ENCODE results near the gene RAB40B. TPM values are rescaled to one million over a fixed set of nuclear protein-coding genes. Genes with fewer than 3 reads are reported as not detected.

RAB40B gene
- total and polyA plus RNA-seq, 8 donors, result 3.4 to 15.8 (median 6.5) TPM

GRCh38 chr17:82705756-82706155 is 7.3 kb upstream of the RAB40B start:
- WGBS, 2 donors, result 82 to 90% methylated on average over 18 of the region's 18 CpGs
- Histone ChIP-seq H3K4me1 (no peaks in the 10 kb centered on the region), H3K36me3 (no peaks in the 10 kb centered on the region), H3K27me3 (no peaks in the 10 kb centered on the region), H3K4me3 (no peak overlapping the region), H3K27ac (no peak overlapping the region), H3K9me3 (no peaks in the 10 kb centered on the region)
- intact Hi-C loops (cut with DNase I), result no loop called here
- no peak for TF ChIP-seq CTCF (IDR thresholded peaks at IDR 0.05)
- ATAC-seq, result no peak
- no peak for FAIRE-seq
- DNase-seq, result peak in 1 of 6 donors; percentile 60

GRCh38 chr17:82704886-82705285 is 6.4 kb upstream of the RAB40B start:
- intact Hi-C loops (cut with DNase I), result no loop called here
- H3K27me3 ChIP-seq, result no peaks in the 10 kb centered on the region
- DNase-seq (peak in 1 of 6 donors; percentile 41), ATAC-seq (no peak), FAIRE-seq (no peak)
- no peaks in the 10 kb centered on the region for H3K4me1 ChIP-seq
- no peaks in the 10 kb centered on the region for H3K36me3 ChIP-seq
- H3K4me3 ChIP-seq, result no peak overlapping the region
- H3K9me3 ChIP-seq, result no peaks in the 10 kb centered on the region
- TF ChIP-seq CTCF (IDR thresholded peaks at IDR 0.05), result no peak
- 75 to 88% methylated on average over 13 of the region's 13 CpGs for WGBS, 2 donors
- H3K27ac ChIP-seq, result no peak overlapping the region

GRCh38 chr17:82703935-82704865 is 5.7 kb upstream of the RAB40B start:
- DNase-seq (peak in 1 of 6 donors; percentile 39), ATAC-seq (peak in 1 of 4 donors; percentile 20), FAIRE-seq (no peak)
- WGBS, 2 donors, result 72 to 81% methylated on average over 38 of the region's 38 CpGs
- H3K27me3 ChIP-seq, result no peaks in the 10 kb centered on the region
- H3K9me3 ChIP-seq, result no peaks in the 10 kb centered on the region
- no peak for TF ChIP-seq CTCF (IDR thresholded peaks at IDR 0.05)
- intact Hi-C loops (cut with DNase I), result no loop called here
- no peaks in the 10 kb centered on the region for H3K36me3 ChIP-seq
- no peaks in the 10 kb centered on the region for H3K4me1 ChIP-seq
- H3K4me3 ChIP-seq, result no peak overlapping the region
- H3K27ac ChIP-seq, result no peak overlapping the region

GRCh38 chr17:82703036-82703745 is 4.7 kb upstream of the RAB40B start:
- no peak overlapping the region for H3K4me3 ChIP-seq
- WGBS, 2 donors, result 75 to 91% methylated on average over 25 to 26 of the region's 26 CpGs
- FAIRE-seq, result no peak

More at GRCh38 chr17:82703036-82703745, 4.7 kb upstream of the RAB40B start:
- H3K4me1 ChIP-seq, result no peaks in the 10 kb centered on the region
- TF ChIP-seq CTCF (IDR thresholded peaks at IDR 0.05), result no peak
- H3K27me3 ChIP-seq, result no peaks in the 10 kb centered on the region
- H3K36me3 ChIP-seq, result no peaks in the 10 kb centered on the region
- ATAC-seq (no peak), DNase-seq (peak in 1 of 6 donors; percentile 68)
- intact Hi-C loops (cut with DNase I), result no loop called here
- H3K9me3 ChIP-seq, result no peaks in the 10 kb centered on the region
- H3K27ac ChIP-seq, result no peak overlapping the region
